ENCODE measurements around the gene TENT5A. TPM values are rescaled to one million over a fixed set of nuclear protein-coding genes. Genes with fewer than 3 reads are reported as not detected.

TENT5A gene
- total and polyA plus RNA-seq, 2 donors (not counting 3 experiments of a cell fraction or from before 2014, with no cell fraction given), result 0.26 to 1.2 TPM

DNA sequence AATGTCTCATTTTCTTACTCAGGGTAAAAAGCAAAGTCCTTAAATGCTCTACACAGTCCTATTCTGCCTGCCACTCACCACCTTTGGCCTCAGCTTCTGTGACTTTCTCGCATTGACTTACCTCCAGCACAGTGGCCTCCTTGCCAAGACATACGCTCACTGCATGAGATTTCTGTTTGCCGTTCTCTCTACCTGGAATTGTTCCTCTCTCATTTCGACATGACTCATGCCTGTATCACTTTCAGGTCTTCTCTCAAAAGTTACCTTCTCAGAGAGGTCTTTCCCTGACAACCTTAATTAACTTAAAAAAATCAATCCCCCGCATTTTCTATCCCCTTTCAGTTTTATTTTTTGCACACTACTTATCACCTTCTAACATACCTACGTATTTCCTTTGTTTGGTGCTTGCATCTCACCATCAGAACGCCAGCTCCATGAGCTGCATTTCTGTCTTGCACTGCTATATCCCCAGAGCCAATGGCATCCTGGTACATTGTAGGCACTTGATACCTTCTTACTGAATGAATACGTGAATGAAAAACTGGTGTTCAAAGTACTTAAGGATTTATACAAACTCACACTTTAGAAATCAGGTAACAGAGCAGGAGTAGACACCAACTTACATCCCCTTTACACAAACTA, 24.5 kb downstream of the TENT5A start:
- POLR2A ChIA-PET, result no interaction called here
- no peaks in the 10 kb centered on the region for H3K27me3 ChIP-seq (ENCODE audit: control insufficient read depth in 2 of 2, insufficient read depth in 2 of 2, low read length in 2 of 2)
- DNase-seq (ENCODE audit: low read depth, low spot score), result no peak
- TF ChIP-seq, protein P1, sequence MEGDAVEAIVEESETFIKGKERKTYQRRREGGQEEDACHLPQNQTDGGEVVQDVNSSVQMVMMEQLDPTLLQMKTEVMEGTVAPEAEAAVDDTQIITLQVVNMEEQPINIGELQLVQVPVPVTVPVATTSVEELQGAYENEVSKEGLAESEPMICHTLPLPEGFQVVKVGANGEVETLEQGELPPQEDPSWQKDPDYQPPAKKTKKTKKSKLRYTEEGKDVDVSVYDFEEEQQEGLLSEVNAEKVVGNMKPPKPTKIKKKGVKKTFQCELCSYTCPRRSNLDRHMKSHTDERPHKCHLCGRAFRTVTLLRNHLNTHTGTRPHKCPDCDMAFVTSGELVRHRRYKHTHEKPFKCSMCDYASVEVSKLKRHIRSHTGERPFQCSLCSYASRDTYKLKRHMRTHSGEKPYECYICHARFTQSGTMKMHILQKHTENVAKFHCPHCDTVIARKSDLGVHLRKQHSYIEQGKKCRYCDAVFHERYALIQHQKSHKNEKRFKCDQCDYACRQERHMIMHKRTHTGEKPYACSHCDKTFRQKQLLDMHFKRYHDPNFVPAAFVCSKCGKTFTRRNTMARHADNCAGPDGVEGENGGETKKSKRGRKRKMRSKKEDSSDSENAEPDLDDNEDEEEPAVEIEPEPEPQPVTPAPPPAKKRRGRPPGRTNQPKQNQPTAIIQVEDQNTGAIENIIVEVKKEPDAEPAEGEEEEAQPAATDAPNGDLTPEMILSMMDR (IDR thresholded peaks at IDR 0.05; ENCODE audit: extremely low read depth in 1 of 2, insufficient read depth in 1 of 2, low read depth in 1 of 2, low read length in 2 of 2), result no peak
- no peak for TF ChIP-seq GATA2 (IDR thresholded peaks at IDR 0.05; ENCODE audit: insufficient read depth, insufficient read length, low read depth, low read length)
- TF ChIP-seq JUN (IDR thresholded peaks at IDR 0.05; ENCODE audit: borderline replicate concordance, insufficient read depth, insufficient read length, low read depth), result no peak
- TF ChIP-seq EZH2 (IDR thresholded peaks at IDR 0.05; ENCODE audit: borderline replicate concordance, low read depth, low read length, severe bottlenecking), result no peak
- TF ChIP-seq POLR2A (IDR thresholded peaks at IDR 0.05; ENCODE audit: low read depth, low read length), result no peak
- no peak for TF ChIP-seq POLR2AphosphoS5 (IDR thresholded peaks at IDR 0.05; ENCODE audit: insufficient read depth, low read depth, low read length)
- H2AFZ ChIP-seq (ENCODE audit: low read depth, low read length), result no peak overlapping the region
- H3K9me3 ChIP-seq (replicated peaks; ENCODE audit: control insufficient read depth, insufficient read depth, low read length), result no peaks in the 10 kb centered on the region
- dilution Hi-C loops (cut with MboI; ENCODE audit: extremely low pct_ligation_motif_present, low sequenced_read_pairs), result no loop called here
- no peak overlapping the region for H3K27ac ChIP-seq (ENCODE audit: insufficient read depth, low read depth, low read length)
- H3K36me3 ChIP-seq (ENCODE audit: control insufficient read depth in 2 of 2, extremely low read depth in 1 of 2, insufficient read depth in 2 of 2, low read length in 2 of 2), result no peaks in the 10 kb centered on the region
- no peaks in the 10 kb centered on the region for H3K4me1 ChIP-seq (ENCODE audit: control insufficient read depth, extremely low read depth, insufficient read depth, low read length)
- FAIRE-seq, result no peak
- no peaks in the 10 kb centered on the region for H4K20me1 ChIP-seq (replicated peaks; ENCODE audit: control insufficient read depth, extremely low read depth, insufficient read depth, low read length)
- CTCF ChIA-PET, result interaction anchor here (1.0 to 1.4 kb wide), 3 partner anchors 11 to 15 kb away, joined by 3 read pairs; no protein-coding TSS in a partner anchor
- no peak overlapping the region for H3K9ac ChIP-seq (replicated peaks; ENCODE audit: extremely low read depth, insufficient read depth, low read length)
- no peaks in the 10 kb centered on the region for H3K9me1 ChIP-seq (replicated peaks; ENCODE audit: control insufficient read depth, extremely low read depth, insufficient read depth, low read length)
- H3K4me2 ChIP-seq (ENCODE audit: insufficient read depth, low read length), result no peak overlapping the region
- H3K79me2 ChIP-seq (ENCODE audit: control insufficient read depth, insufficient read depth, low read length), result no peaks in the 10 kb centered on the region
- no TSS peak for BruUV-seq (replicated peaks)
- intact Hi-C loops (cut with micrococcal nuclease), result no loop called here
- no peak overlapping the region for H3K4me3 ChIP-seq (replicated peaks in 1 of 3; ENCODE audit: insufficient read depth in 1 of 3, low read depth in 1 of 3, low read length in 3 of 3)
